CD14-positive monocyte (primary cell): ENCODE measurements around the gene RPN1. TPM values are rescaled to one million over a fixed set of nuclear protein-coding genes. Genes with fewer than 3 reads are reported as not detected.
A peak's percentile ranks its signal among the peaks of the same experiment; 100 is the strongest.

Experiments used
- DNase-seq, 3 donors: peaks; one replicate each; pipeline ENCODE4 v3.0.0-alpha.2; 2011 to 2022
- H2AFZ ChIP-seq: 2 replicates; pipeline ENCODE4 v1.6.0; 2012; ENCODE audit warnings: mild to moderate bottlenecking, low read depth, low read length, inconsistent platforms; ENCODE audit not compliant: insufficient read depth, poor library complexity, severe bottlenecking
- H3K27ac ChIP-seq, 2 donors: 1 replicate in 1 of 2; 2 replicates in 1 of 2; pipeline ENCODE4 v1.5.1; 2012 to 2013; ENCODE audit warnings: low read length in 2 of 2, control low read depth in 1 of 2, inconsistent platforms in 1 of 2, low read depth in 1 of 2, mild to moderate bottlenecking in 1 of 2
- H3K27me3 ChIP-seq, 2 donors: one replicate each; pipeline versions ENCODE4 v1.6.0 to v1.6.1; 2011 to 2013; ENCODE audit warnings: low read length in 2 of 2; ENCODE audit not compliant: control insufficient read depth in 2 of 2, insufficient read depth in 2 of 2
- H3K36me3 ChIP-seq, 2 donors: replicated peaks in 1 of 2; 1 replicate in 1 of 2; 2 replicates in 1 of 2; pipeline versions ENCODE4 v1.5.1 to v1.6.1; 2012 to 2013; ENCODE audit warnings: low read length in 2 of 2, control low read depth in 1 of 2, inconsistent platforms in 1 of 2, mild to moderate bottlenecking in 1 of 2; ENCODE audit not compliant: insufficient read depth in 2 of 2, control insufficient read depth in 1 of 2
- H3K4me1 ChIP-seq, 2 donors: 1 replicate in 1 of 2; 2 replicates in 1 of 2; pipeline versions ENCODE4 v1.5.1 to v1.6.1; 2012 to 2013; ENCODE audit warnings: low read length in 2 of 2, control low read depth in 1 of 2, inconsistent platforms in 1 of 2, mild to moderate bottlenecking in 1 of 2, moderate library complexity in 1 of 2; ENCODE audit not compliant: insufficient read depth in 2 of 2, control insufficient read depth in 1 of 2
- H3K4me2 ChIP-seq: replicated peaks from 2 replicates; pipeline ENCODE3; 2012; ENCODE audit warnings: low read length, moderate library complexity, mild to moderate bottlenecking; ENCODE audit not compliant: poor library complexity, severe bottlenecking; ENCODE audit errors: extremely low read depth
- H3K4me3 ChIP-seq, 3 experiments: fragments of 200-600 bp in 1 of 3; sonication (generic) in 1 of 3; replicated peaks in 1 of 3; 1 replicate in 2 of 3; 2 replicates in 1 of 3; pipeline ENCODE4 v1.5.1; 2011 to 2013; ENCODE audit warnings: low read length in 3 of 3, mild to moderate bottlenecking in 3 of 3, control low read depth in 2 of 3, low read depth in 2 of 3, inconsistent platforms in 1 of 3, moderate library complexity in 1 of 3
- H3K79me2 ChIP-seq: 2 replicates; pipeline ENCODE4 v1.6.0; 2012; ENCODE audit warnings: mild to moderate bottlenecking, control low read depth, inconsistent platforms, low read length, moderate library complexity; ENCODE audit not compliant: insufficient read depth
- H3K9ac ChIP-seq: 2 replicates; pipeline ENCODE4 v1.6.0; 2017; ENCODE audit warnings: low read length, mild to moderate bottlenecking; ENCODE audit not compliant: insufficient read depth, poor library complexity, severe bottlenecking
- H3K9me3 ChIP-seq, 2 donors: replicated peaks in 1 of 2; 1 replicate in 1 of 2; 2 replicates in 1 of 2; pipeline versions ENCODE4 v1.5.1 to v1.6.1; 2012 to 2013; ENCODE audit warnings: low read length in 2 of 2, control low read depth in 1 of 2; ENCODE audit not compliant: control insufficient read depth in 1 of 2, insufficient read depth in 1 of 2
- H4K20me1 ChIP-seq: 2 replicates; pipeline ENCODE4 v1.6.0; 2012; ENCODE audit warnings: mild to moderate bottlenecking, low read length, control low read depth, moderate library complexity; ENCODE audit not compliant: insufficient read depth
- H3K27ac Mint-ChIP-seq, 7 donors: one replicate each; pipeline ENCODE4 v1.8.0; 2020; ENCODE audit warnings: mild to moderate bottlenecking in 7 of 7, mixed read lengths in 7 of 7, moderate library complexity in 6 of 7, inconsistent platforms in 2 of 7
- H3K27me3 Mint-ChIP-seq, 3 donors: one replicate each; pipeline ENCODE4 v1.8.0; 2021 to 2022; ENCODE audit warnings: low read depth in 3 of 3, mild to moderate bottlenecking in 3 of 3, mixed read lengths in 3 of 3, moderate library complexity in 3 of 3, inconsistent platforms in 1 of 3
- H3K36me3 Mint-ChIP-seq, 2 donors: one replicate each; pipeline ENCODE4 v1.8.0; 2020; ENCODE audit warnings: mixed read lengths in 2 of 2, inconsistent platforms in 1 of 2, mild to moderate bottlenecking in 1 of 2
- H3K4me1 Mint-ChIP-seq: one replicate; pipeline ENCODE4 v1.8.0; 2020; ENCODE audit warnings: mild to moderate bottlenecking, mixed read lengths
- H3K4me3 Mint-ChIP-seq, 2 donors: one replicate each; pipeline ENCODE4 v1.8.0; 2020; ENCODE audit warnings: mild to moderate bottlenecking in 2 of 2, mixed read lengths in 2 of 2, moderate library complexity in 1 of 2
- H3K9me3 Mint-ChIP-seq, 7 donors: one replicate each; pipeline ENCODE4 v1.8.0; 2020 to 2022; ENCODE audit warnings: mixed read lengths in 7 of 7, mild to moderate bottlenecking in 6 of 7, moderate library complexity in 6 of 7, inconsistent platforms in 2 of 7
- WGBS: methylation state at CpG from one replicate; pipeline ENCODE4 v1.1.5; 2013; ENCODE audit warnings: missing lambda C conversion rate; ENCODE audit not compliant: insufficient coverage; 5-methylcytosine and 5-hydroxymethylcytosine counted together
- intact Hi-C, 2 donors: fragments of 100-400 bp; cut with micrococcal nuclease; formaldehyde crosslinking; loops; one replicate each; pipeline versions ENCODE4 v1.15.0 to v1.15.1; 2023
- polyA plus RNA-seq, 3 donors: library from polyadenylated mRNA; depleted of rRNA in 1 of 3; unstranded in 2 of 3; stranded (reverse) in 1 of 3; fragments of 300-500 nt in 2 of 3; fragments of >200 nt in 1 of 3; fragmentation: Illumina TruSeq in 2 of 3; gene quantifications; 1 replicate in 2 of 3; 2 replicates in 1 of 3; pipeline ENCODE4 v1.2.3, GENCODE V29; 2012 to 2021
- TF ChIP-seq, protein P1 (sequence below): fragments of 200-600 bp; IDR thresholded peaks from one replicate; pipeline ENCODE4 v1.8.0; 2022; ENCODE audit warnings: antibody characterized with exemption, mild to moderate bottlenecking

The RPN1 gene
- polyA plus RNA-seq, 3 donors, result 112 to 375 (median 354) TPM

- Mint-ChIP-seq H3K4me3 (peak overlapping the region; percentile 90 to 95), H3K36me3 (peaks cover 41 to 42% of the 10 kb centered on the region in 2 donors), H3K4me1 (peaks cover 24% of the 10 kb centered on the region), H3K27ac (peak overlapping the region; percentile 92 to 98 (median 94)), H3K27me3 (peaks cover 0 to 2% (median 0%) of the 10 kb centered on the region in 3 donors), H3K9me3 (peaks cover 0 to 3% (median 0%) of the 10 kb centered on the region in 7 donors)
- Histone ChIP-seq H3K79me2 (peaks cover 47% of the 10 kb centered on the region), H4K20me1 (peaks cover 10% of the 10 kb centered on the region), H3K4me1 (peaks cover 31 to 37% of the 10 kb centered on the region in 2 donors), H3K36me3 (peaks cover 27% of the 10 kb centered on the region in 2 donors), H3K9ac (peak overlapping the region; percentile 82), H3K4me2 (peak overlapping the region; percentile 99), H3K27me3 (no peaks in the 10 kb centered on the region), H3K4me3 (peak overlapping the region; percentile 71 to 95 (median 74)), H3K9me3 (no peaks in the 10 kb centered on the region), H2AFZ (peak overlapping the region; percentile 97), H3K27ac (peak overlapping the region; percentile 77 to 89)
- WGBS, result 1% methylated on average over 61 of the region's 61 CpGs
- intact Hi-C loops, result loop anchor here (2.0 to 10.0 kb wide), 7 partner anchors 33 to 543 kb away; partner anchors contain the start of genes RPN1 (in 2 of the 2) and ACAD9 (in 1 of the 2)
- DNase-seq, result peak; percentile 98 to 99 (median 98)
- TF ChIP-seq, protein P1, sequence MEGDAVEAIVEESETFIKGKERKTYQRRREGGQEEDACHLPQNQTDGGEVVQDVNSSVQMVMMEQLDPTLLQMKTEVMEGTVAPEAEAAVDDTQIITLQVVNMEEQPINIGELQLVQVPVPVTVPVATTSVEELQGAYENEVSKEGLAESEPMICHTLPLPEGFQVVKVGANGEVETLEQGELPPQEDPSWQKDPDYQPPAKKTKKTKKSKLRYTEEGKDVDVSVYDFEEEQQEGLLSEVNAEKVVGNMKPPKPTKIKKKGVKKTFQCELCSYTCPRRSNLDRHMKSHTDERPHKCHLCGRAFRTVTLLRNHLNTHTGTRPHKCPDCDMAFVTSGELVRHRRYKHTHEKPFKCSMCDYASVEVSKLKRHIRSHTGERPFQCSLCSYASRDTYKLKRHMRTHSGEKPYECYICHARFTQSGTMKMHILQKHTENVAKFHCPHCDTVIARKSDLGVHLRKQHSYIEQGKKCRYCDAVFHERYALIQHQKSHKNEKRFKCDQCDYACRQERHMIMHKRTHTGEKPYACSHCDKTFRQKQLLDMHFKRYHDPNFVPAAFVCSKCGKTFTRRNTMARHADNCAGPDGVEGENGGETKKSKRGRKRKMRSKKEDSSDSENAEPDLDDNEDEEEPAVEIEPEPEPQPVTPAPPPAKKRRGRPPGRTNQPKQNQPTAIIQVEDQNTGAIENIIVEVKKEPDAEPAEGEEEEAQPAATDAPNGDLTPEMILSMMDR, result peak; percentile 97
Measured at GRCh38 chr3:128617557-128618397, 32.8 kb downstream of the RPN1 start.

GRCh38 chr3:128617270-128617556 is 33.4 kb downstream of the RPN1 start:
- no peaks in the 10 kb centered on the region for H3K9me3 ChIP-seq
- intact Hi-C loops, result loop anchor here (5.0 to 10.0 kb wide), 6 partner anchors 35 to 542 kb away; partner anchors contain the start of genes ACAD9 (in 1 of the 2) and RPN1 (in 1 of the 2)
- DNase-seq, result no peak
- peak overlapping the region; percentile 50 for H3K9ac ChIP-seq
- H3K4me3 Mint-ChIP-seq, result peak overlapping the region; percentile 57 to 79
- H3K4me1 Mint-ChIP-seq, result peaks cover 24% of the 10 kb centered on the region
- H3K4me1 ChIP-seq, result peaks cover 31 to 37% of the 10 kb centered on the region in 2 donors
- peaks cover 36 to 37% of the 10 kb centered on the region in 2 donors for H3K36me3 Mint-ChIP-seq
- peak overlapping the region; percentile 97 for H2AFZ ChIP-seq
- 21% methylated on average over 9 of the region's 9 CpGs for WGBS
- H3K36me3 ChIP-seq, result peaks cover 22% of the 10 kb centered on the region in 2 donors
- peaks cover 0 to 3% (median 0%) of the 10 kb centered on the region in 7 donors for H3K9me3 Mint-ChIP-seq
- peak overlapping the region; percentile 1 to 95 (median 31) for H3K4me3 ChIP-seq
- H3K79me2 ChIP-seq, result peaks cover 43% of the 10 kb centered on the region
- H3K27me3 Mint-ChIP-seq, result peaks cover 0 to 2% (median 0%) of the 10 kb centered on the region in 3 donors
- peak overlapping the region in 6 of 7 donors; percentile 50 to 96 (median 84) for H3K27ac Mint-ChIP-seq
- TF ChIP-seq, protein P1, result no peak
- peak overlapping the region; percentile 99 for H3K4me2 ChIP-seq
- H3K27me3 ChIP-seq, result no peaks in the 10 kb centered on the region
- H3K27ac ChIP-seq, result peak overlapping the region; percentile 59 to 89
- peaks cover 10% of the 10 kb centered on the region for H4K20me1 ChIP-seq
